Lower leg skin (tissue), 3 donors: ENCODE results near the gene TBC1D26.

Experiments used
- POLR2A ChIP-seq, 2 donors: fragments of 450-650 bp; IDR thresholded peaks; one replicate each; pipeline ENCODE4 v1.6.1; 2016 to 2017; ENCODE audit warnings: antibody characterized with exemption in 2 of 2, mild to moderate bottlenecking in 1 of 2, moderate library complexity in 1 of 2
- TF ChIP-seq, protein P1 (sequence below), 3 donors: fragments of 450-650 bp; IDR thresholded peaks; one replicate each; pipeline ENCODE4 v1.5.1; 2016; ENCODE audit warnings: antibody characterized with exemption in 3 of 3, mild to moderate bottlenecking in 3 of 3, moderate library complexity in 2 of 3

DNA sequence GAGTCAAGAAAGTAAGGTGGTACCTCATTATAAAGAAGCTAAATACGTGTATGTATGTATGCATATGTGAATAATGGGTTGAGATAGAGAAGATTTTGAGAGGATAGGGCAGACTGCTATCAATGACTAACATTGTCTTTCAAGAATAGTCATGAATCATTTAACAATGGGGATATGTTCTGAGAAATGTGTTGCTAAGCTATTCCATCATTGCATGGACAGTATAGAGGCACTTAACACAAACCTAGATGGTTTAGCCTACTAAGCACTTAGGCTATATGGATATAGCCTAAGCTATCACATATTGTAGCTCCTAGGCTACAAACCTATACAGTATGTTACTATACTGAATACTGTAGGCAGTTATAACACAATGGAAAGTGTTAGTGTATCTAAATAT, 45.2 kb downstream of the TBC1D26 start:
- TF ChIP-seq POLR2A (IDR thresholded peaks at IDR 0.05): no peak
- TF ChIP-seq, protein P1, sequence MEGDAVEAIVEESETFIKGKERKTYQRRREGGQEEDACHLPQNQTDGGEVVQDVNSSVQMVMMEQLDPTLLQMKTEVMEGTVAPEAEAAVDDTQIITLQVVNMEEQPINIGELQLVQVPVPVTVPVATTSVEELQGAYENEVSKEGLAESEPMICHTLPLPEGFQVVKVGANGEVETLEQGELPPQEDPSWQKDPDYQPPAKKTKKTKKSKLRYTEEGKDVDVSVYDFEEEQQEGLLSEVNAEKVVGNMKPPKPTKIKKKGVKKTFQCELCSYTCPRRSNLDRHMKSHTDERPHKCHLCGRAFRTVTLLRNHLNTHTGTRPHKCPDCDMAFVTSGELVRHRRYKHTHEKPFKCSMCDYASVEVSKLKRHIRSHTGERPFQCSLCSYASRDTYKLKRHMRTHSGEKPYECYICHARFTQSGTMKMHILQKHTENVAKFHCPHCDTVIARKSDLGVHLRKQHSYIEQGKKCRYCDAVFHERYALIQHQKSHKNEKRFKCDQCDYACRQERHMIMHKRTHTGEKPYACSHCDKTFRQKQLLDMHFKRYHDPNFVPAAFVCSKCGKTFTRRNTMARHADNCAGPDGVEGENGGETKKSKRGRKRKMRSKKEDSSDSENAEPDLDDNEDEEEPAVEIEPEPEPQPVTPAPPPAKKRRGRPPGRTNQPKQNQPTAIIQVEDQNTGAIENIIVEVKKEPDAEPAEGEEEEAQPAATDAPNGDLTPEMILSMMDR (IDR thresholded peaks at IDR 0.05): no peak
